ENCODE results near the gene AIFM3.

The AIFM3 gene

GRCh38 chr22:20960609-20961008 lies 6.4 kb upstream of the AIFM3 start:
- TF ChIP-seq EZH2phosphoT487 (conservative IDR thresholded peaks at IDR 0.05; ENCODE audit: low read length) (no peak), CTCF (IDR thresholded peaks at IDR 0.05; ENCODE audit: insufficient read depth, low read length, poor library complexity, severe bottlenecking) (no peak)
- Histone ChIP-seq H3K27me3 (ENCODE audit: low read length) (no peaks in the 10 kb centered on the region), H3K27ac (ENCODE audit: low read depth, low read length) (no peak overlapping the region), H2AFZ (ENCODE audit: low read depth, low read length, severe bottlenecking) (no peak overlapping the region), H3K4me3 (ENCODE audit: insufficient read depth, low read length, poor library complexity, severe bottlenecking) (no peak overlapping the region), H3K9me3 (ENCODE audit: insufficient read depth, low read length) (no peaks in the 10 kb centered on the region), H3F3A (ENCODE audit: insufficient read depth) (no peaks in the 10 kb centered on the region), H3K36me3 (ENCODE audit: low read length) (no peaks in the 10 kb centered on the region), H4K20me1 (ENCODE audit: low read depth, low read length) (no peaks in the 10 kb centered on the region), H3K9me2 (replicated peaks; ENCODE audit: insufficient read depth, low read length) (no peaks in the 10 kb centered on the region), H3K4me2 (ENCODE audit: low read depth, low read length, poor library complexity, severe bottlenecking) (no peak overlapping the region), H3K9ac (ENCODE audit: low read length) (no peak overlapping the region), H3K79me2 (ENCODE audit: insufficient read depth, low read length) (no peaks in the 10 kb centered on the region)

- TF ChIP-seq EZH2phosphoT487 (conservative IDR thresholded peaks at IDR 0.05; ENCODE audit: low read length) = no peak
- no peak for TF ChIP-seq CTCF (IDR thresholded peaks at IDR 0.05; ENCODE audit: insufficient read depth, low read length, poor library complexity, severe bottlenecking)
- Histone ChIP-seq H4K20me1 (ENCODE audit: low read depth, low read length) (no peaks in the 10 kb centered on the region), H3K4me2 (ENCODE audit: low read depth, low read length, poor library complexity, severe bottlenecking) (no peak overlapping the region), H3K9ac (ENCODE audit: low read length) (no peak overlapping the region), H3K79me2 (ENCODE audit: insufficient read depth, low read length) (no peaks in the 10 kb centered on the region), H3K9me2 (replicated peaks; ENCODE audit: insufficient read depth, low read length) (no peaks in the 10 kb centered on the region), H3F3A (ENCODE audit: insufficient read depth) (no peaks in the 10 kb centered on the region), H3K36me3 (ENCODE audit: low read length) (no peaks in the 10 kb centered on the region), H2AFZ (ENCODE audit: low read depth, low read length, severe bottlenecking) (no peak overlapping the region), H3K9me3 (ENCODE audit: insufficient read depth, low read length) (no peaks in the 10 kb centered on the region), H3K4me3 (ENCODE audit: insufficient read depth, low read length, poor library complexity, severe bottlenecking) (no peak overlapping the region), H3K27ac (ENCODE audit: low read depth, low read length) (no peak overlapping the region), H3K27me3 (ENCODE audit: low read length) (no peaks in the 10 kb centered on the region)
These were observed 4.5 kb upstream of the AIFM3 start for GRCh38 chr22:20962491-20962945.

- H3K4me2 ChIP-seq (ENCODE audit: low read depth, low read length, poor library complexity, severe bottlenecking) = no peak overlapping the region
- TF ChIP-seq EZH2phosphoT487 (conservative IDR thresholded peaks at IDR 0.05; ENCODE audit: low read length) (no peak), CTCF (IDR thresholded peaks at IDR 0.05; ENCODE audit: insufficient read depth, low read length, poor library complexity, severe bottlenecking) (no peak)
- no peaks in the 10 kb centered on the region for H3K27me3 ChIP-seq (ENCODE audit: low read length)
These were observed 3.6 kb upstream of the AIFM3 start for GRCh38 chr22:20963201-20964052.

More at GRCh38 chr22:20963201-20964052, 3.6 kb upstream of the AIFM3 start:
- no peak overlapping the region for H3K9ac ChIP-seq (ENCODE audit: low read length)
- H3K79me2 ChIP-seq (ENCODE audit: insufficient read depth, low read length) = no peaks in the 10 kb centered on the region
- no peaks in the 10 kb centered on the region for H3K36me3 ChIP-seq (ENCODE audit: low read length)
- no peak overlapping the region for H3K4me3 ChIP-seq (ENCODE audit: insufficient read depth, low read length, poor library complexity, severe bottlenecking)
- no peaks in the 10 kb centered on the region for H3F3A ChIP-seq (ENCODE audit: insufficient read depth)
- H2AFZ ChIP-seq (ENCODE audit: low read depth, low read length, severe bottlenecking) = no peak overlapping the region
- H3K9me2 ChIP-seq (replicated peaks; ENCODE audit: insufficient read depth, low read length) = no peaks in the 10 kb centered on the region
- H4K20me1 ChIP-seq (ENCODE audit: low read depth, low read length) = no peaks in the 10 kb centered on the region
- no peak overlapping the region for H3K27ac ChIP-seq (ENCODE audit: low read depth, low read length)
- H3K9me3 ChIP-seq (ENCODE audit: insufficient read depth, low read length) = no peaks in the 10 kb centered on the region

All from SU-DHL-6 (cell line).